ENCODE results near the gene PRR19.
"Not testable (repeated sequence)": the region's sequence is repeated elsewhere in the genome, so short reads cannot be mapped to it uniquely, and the experiment has no call there.

Gene PRR19

DNA sequence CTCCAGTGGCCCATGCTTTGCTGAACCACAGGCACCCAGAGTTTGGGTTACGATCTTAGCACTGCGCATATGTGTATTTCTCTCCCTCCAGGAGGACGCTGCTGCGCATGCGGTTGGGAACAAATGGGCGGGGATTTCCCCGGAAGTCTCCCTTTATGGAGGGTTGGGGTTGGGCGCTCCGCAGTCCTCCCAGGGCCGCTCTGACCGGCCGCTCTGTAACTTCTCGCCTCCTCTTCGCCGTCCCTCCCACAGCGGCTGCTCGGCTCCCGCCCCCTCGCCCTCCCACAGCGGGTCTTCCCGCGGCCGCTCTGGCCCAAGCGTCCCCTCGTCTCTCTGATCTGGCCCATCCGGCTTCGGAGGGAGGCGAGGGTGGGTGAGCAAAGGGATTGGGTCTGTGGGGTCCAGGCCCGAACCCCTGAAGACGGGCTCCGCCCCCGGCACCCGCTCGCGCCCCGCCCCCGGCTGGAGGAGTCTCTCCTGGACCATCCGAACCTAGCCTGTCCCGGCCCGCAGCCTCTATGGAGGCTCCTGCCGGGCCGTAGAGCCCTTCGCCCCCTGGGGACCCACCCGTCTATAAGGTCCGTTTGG lies 23.5 kb downstream of the PRR19 start, which contains the start of gene MEGF8:
TSS of gene MEGF8 (plus strand) at position 328 of the 588 bp plus-strand sequence. CDS start 609 bp downstream, outside the sequence.
- DNase-seq (ENCODE audit: low read depth in 2 of 2, low spot score in 1 of 2), result peak; percentile 93 to 98

DNA sequence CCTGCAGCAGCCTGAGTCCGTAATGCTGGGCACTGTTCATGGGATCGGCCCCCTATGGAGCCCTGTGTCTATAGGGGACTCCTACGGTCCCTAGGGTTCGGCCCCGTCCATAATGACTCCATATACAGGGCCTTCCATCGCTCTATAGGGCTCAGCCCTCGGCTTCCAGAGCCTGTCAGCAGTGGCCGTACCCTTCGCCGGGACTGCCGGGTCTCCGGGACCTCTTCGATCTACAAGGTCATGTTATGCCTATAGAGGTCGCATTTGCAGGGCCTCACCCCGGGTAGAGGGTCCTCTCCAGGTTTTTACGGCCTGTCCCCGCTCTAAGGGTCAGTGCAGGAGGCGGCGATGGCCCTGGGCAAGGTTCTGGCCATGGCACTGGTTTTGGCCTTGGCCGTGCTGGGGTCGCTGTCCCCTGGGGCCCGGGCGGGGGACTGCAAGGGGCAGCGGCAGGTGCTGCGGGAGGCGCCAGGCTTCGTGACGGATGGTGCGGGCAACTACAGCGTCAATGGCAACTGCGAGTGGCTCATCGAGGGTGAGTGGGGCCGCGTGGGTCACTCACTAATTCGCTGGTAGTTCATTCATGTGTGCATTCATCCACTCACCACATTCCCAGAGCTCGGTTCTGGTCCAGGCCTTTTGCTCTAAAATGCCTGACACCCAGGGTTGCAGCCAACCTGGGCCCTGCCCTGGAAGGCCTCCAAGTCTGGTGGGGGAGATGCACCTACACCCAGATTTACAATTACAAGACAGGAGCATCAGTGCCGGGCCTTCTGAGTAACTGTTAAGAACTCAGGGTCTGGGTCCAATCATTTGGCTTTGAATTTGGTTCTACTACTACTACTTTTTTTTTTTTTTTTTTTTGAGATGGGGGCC lies 24.2 kb downstream of the PRR19 start:
- no peak for DNase-seq (ENCODE audit: low read depth in 2 of 2, low spot score in 1 of 2)

DNA sequence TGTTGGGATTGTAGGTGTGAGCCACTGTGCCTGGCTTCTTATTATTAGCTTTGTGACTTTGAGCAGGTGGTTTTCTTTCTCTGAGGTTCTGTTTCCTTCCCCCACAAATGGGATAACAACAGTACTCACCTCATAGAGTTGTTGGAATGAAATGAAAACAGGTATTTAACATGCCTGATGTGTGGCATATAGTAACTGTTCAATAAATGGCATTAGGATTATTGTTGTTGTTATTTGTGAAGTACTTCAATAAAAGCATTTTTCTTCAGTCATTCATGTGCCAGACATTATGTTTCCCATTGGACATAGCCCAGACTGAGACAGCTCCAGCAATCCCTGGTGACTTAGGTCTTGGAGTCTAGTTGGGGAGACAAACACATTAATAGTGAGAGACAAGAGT lies 25.0 kb downstream of the PRR19 start:
- DNase-seq (ENCODE audit: low read depth in 2 of 2, low spot score in 1 of 2), result no peak

DNA sequence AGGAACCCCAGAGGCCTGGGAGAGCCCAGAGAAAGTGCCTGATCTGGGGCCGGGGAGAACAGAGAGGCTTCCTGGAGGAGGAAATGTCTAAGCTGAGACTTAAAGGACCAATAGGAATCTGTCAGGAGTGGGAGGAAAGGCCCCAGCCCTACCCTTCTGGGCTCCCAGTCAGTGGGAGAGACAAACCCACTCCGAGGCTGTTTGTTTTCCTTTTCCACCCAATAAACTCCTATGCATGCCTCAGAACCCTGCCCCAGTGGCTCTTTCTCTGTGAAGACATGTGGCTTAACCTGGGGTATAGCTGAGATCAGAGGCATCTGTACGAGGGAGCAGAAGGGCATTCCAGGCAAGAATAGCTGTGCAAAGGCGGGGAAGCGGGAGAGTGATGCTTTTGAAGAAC lies 25.4 kb downstream of the PRR19 start:
- DNase-seq (ENCODE audit: low read depth in 2 of 2, low spot score in 1 of 2), result no peak

DNA sequence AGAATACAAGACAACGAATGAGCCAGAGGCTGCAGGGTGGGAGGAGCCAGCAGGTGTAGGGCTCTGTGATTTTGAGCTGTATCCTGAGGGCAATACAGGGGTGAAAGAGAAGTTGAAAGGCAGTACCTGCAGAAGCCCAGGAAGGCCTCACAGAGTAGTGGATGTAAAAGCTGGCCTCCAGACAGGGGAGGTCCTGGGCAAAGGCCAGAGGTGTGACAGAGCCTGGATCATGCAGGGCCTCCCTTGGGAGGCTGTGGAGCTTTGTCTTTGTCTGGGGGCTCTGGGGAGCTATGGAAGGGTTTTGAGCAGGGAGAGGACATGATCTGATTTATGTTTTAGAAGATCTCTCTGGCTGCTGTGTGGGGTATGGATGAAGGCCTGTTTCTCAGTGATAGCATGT lies 26.2 kb downstream of the PRR19 start:
- no peak for DNase-seq (ENCODE audit: low read depth in 2 of 2, low spot score in 1 of 2)

DNA sequence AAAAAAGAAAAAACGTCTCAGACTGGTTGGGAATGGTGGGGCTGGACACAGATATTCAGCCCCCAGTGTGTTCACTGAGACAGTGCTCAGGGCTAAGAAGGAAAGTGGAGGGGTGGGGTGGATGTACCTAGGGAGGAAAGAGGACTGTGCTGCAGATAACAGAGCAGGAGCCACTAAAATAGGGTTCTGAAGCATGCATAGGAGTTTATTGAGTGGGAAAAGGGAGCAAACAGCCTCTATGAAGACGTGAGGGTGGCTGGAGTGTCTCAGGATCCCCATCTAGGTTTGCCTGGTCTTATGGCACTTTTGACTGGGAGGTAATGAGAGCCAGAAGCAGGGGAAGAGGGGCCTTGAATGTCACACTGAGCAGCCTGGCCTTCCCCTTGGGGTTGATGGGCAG lies 26.9 kb downstream of the PRR19 start:
- DNase-seq (ENCODE audit: low read depth in 2 of 2, low spot score in 1 of 2), result no peak

DNA sequence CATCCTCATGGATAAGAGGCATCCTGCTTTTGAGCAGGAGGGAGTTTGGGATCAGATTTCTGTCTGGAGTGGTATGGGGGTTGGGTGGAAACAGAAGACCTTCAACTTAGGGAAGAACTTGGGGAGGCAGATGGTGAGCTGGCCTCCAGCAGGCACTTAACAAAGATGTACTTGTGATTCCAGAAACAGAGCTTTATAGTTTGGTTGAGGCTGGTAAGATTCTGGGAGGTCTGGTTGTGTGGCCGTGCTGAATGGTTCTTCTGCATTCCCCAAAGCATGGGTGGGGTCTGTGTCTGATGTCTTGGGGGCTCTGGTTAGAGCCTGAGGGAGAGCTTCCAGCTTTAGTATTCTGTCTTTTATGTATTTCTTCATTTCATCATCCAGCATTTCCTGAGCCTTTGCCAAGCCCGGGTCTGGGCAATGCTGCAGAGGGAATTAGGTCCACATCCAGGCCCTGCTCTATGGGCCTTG lies 28.3 kb downstream of the PRR19 start:
- DNase-seq (ENCODE audit: low read depth in 2 of 2, low spot score in 1 of 2), result no peak

DNA sequence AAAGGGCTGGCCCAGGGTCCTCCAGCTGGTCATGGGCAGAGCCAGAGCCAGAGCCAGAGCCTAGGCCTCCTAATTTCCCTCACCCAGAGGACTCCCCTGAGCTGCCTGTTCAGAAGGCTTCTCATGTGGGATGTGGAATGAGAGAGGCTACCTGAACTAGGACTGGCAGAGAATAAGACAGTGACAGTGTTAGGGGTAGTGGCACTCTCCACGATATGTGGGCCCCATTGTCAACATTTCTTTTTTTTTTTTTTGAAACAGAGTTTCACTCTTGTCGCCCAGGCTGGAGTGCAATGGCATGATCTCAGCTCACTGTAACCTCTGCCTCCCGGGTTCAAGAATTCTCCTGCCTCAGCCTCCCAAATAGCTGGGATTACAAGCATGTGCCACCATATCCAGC lies 29.4 kb downstream of the PRR19 start:
- not testable (repeated sequence) for DNase-seq (ENCODE audit: low read depth in 2 of 2, low spot score in 1 of 2)

DNA sequence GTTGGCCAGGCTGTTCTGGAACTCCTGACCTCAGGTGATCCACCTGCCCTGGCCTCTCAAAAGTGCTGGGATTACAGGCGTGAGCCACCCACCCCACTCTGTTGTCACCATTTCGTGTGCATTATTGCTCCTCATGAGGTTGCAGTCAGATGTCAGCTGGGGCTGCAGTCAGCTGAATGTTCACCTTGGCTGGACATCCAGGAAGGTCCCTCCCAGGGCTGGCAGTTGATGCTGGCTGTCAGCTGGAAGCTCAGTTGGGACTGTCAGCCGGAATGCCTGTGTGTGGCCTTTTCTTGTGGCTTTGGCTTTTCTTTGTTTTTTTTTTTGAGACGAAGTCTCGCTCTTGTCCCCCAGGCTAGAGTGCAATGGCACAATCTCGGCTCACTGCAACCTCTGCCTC lies 30.1 kb downstream of the PRR19 start:
- no peak for DNase-seq (ENCODE audit: low read depth in 2 of 2, low spot score in 1 of 2)

DNA sequence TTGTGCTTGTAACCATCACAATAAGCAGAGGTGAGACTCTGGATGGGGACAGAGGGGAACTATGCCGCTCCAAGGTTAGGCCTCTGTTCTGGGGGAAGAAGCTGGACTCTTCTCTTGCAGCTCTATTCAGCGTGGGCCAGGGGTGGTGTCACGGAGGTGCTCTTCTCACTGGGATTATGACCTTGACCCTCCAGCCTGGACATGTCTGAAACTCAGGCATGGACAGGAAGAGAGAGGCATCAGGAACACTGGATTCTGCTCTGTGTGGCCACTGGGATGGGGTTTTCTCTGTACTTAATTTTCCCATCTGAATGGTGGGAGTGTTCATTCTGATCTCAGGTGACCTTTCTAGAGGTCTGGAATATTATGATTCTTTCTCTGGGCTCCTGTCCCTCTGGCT lies 31.1 kb downstream of the PRR19 start:
- DNase-seq (ENCODE audit: low read depth in 2 of 2, low spot score in 1 of 2), result no peak

DNA sequence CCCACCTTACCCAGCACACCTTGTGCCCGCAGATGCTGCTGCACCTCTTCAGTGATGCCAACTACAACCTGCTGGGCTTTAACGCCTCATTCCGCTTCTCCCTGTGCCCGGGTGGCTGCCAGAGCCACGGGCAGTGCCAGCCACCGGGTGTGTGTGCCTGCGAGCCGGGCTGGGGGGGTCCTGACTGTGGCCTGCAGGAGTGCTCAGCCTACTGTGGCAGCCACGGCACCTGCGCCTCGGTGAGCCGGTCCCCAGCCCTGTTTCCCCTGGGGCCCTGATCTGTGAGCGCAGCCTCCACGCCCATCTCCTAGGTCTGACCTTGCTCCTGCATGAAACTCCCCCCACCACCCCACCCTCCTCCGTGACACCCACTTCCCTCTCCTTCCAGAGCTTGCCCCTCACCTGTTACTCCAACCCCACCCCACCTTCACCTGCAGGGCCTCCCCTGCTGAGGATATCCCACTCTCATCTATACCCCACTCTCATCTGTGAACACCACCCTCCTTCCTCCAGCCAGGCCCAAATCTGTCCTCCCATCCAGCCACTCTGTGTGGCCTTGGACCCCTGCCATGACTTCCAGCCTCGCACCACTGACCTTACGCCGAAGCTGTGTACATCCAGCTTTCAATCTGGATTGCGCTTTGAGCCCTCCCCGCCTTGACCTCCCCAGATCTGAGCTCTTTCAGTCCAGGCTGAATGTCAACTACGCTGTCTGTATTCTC lies 32.2 kb downstream of the PRR19 start:
- DNase-seq (ENCODE audit: low read depth in 2 of 2, low spot score in 1 of 2), result no peak

DNA sequence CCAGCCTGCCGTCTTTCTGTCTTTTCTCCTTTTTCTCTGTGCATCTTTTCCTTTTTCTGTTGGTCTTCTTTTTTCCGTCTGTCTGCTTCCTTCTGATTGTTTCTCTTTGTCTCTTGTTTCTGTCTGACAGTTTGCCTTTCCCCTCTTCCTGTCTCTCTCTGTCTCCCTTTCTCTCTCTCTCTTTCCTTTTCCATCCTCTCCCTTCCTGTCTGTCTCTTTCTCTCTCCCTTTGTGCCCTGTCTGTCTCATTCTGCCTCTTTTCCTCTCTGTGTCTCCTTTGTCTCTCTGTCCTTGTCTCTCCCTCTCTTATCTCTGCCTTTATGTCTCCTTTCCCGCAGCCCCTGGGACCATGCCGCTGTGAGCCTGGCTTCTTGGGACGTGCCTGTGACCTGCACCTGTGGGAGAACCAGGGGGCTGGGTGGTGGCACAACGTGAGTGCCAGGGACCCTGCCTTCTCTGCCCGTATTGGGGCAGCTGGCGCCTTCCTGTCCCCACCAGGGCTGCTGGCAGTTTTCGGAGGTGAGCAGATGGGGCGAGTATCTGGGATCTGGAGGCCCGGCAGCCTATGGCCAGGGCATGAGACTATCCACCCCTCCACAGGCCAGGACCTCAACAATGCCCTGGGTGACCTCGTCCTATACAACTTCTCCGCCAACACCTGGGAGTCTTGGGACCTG lies 32.9 kb downstream of the PRR19 start:
- no peak for DNase-seq (ENCODE audit: low read depth in 2 of 2, low spot score in 1 of 2)

DNA sequence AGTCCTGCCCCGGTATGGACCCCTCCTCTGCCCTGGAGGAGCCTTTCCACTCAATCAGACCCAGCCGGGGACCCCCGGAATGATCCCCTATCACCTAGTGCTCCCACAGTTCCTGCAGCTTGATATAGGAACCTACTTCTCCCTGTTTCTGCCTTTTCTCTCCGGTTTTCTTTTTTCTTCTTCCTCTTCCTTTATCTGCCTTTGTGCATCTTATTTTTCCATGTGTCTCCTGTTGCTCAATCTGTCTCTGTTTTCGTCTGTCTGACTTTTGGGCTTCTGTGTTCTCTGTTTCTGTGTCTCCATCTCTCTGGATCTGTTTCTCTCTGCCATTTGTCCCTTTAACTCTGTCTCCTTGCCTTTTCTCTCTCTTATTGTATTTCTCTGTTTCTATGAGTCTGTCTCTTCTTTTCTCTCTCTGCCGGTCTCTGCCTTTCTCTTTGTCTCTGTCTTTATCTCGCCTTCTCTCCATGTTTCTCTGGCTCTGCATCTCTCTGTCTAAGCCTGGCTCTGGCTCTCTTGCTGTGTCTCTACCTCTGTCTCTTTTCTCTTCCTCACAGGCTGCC lies 33.5 kb downstream of the PRR19 start:
- no peak for DNase-seq (ENCODE audit: low read depth in 2 of 2, low spot score in 1 of 2)

DNA sequence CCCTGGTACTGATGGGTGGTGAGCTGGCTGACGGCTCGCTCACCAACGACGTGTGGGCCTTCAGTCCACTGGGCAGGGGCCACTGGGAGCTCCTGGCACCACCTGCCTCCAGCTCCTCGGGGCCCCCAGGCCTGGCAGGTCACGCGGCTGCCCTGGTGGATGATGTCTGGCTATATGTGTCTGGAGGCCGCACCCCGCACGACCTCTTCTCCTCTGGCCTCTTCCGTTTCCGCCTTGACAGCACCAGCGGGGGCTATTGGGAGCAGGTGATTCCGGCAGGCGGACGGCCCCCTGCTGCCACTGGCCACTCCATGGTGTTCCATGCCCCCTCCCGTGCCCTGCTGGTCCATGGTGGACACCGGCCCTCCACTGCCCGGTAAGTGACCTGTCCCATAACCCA lies 34.0 kb downstream of the PRR19 start:
- DNase-seq (ENCODE audit: low read depth in 2 of 2, low spot score in 1 of 2), result no peak

DNA sequence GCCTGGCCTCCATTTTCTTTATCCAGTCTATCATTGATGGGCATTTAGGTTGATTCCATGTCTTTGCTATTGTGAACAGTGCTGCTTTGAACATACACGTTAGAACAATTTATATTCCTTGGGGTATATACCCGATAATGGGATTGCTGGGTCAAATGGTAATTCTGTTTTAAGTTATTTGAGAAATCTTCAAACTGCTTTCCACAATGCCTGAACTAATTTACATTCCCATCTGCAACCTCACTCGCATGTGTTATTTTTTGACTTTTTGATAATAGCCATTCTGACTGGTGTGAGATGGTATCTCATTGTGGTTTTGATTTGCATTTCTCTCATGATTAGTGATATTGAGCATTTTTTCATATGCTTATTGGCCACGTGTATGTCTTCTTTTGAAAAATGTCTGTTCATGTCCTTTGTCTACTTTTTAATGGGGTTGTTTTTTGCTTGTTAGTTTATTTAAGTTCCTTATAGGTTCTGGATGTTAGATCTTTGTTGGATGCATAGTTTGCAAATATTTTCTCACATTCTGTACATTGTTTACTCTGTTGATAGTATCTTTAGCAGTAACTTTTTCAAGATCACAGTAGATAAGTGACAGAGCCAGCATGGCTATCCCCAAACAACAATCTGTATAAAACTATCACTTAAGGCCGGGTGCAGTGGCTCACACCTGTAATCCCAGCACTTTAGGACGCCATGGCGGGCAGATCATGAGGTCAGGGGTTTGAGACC lies 37.4 kb downstream of the PRR19 start:
- DNase-seq (ENCODE audit: low read depth in 2 of 2, low spot score in 1 of 2), result not testable (repeated sequence)

DNA sequence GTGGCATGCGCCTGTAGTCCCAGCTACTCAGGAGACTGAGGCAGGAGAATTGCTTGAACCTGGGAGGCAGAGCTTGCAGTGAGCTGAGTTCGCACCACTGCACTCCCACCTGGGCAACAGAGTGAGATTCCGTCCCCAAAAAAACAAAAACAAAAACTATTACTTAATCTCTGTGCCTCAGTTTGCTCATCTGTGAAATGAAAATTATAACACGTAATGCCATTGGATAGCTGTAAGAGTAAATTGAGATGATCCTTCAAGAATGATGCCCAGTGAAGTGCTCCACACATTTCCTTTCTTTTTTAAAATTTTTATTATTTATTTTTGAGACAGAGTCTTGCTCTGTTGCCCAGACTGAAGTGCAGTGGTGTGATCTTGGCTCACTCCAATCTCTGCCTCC lies 38.0 kb downstream of the PRR19 start:
- not testable (repeated sequence) for DNase-seq (ENCODE audit: low read depth in 2 of 2, low spot score in 1 of 2)

DNA sequence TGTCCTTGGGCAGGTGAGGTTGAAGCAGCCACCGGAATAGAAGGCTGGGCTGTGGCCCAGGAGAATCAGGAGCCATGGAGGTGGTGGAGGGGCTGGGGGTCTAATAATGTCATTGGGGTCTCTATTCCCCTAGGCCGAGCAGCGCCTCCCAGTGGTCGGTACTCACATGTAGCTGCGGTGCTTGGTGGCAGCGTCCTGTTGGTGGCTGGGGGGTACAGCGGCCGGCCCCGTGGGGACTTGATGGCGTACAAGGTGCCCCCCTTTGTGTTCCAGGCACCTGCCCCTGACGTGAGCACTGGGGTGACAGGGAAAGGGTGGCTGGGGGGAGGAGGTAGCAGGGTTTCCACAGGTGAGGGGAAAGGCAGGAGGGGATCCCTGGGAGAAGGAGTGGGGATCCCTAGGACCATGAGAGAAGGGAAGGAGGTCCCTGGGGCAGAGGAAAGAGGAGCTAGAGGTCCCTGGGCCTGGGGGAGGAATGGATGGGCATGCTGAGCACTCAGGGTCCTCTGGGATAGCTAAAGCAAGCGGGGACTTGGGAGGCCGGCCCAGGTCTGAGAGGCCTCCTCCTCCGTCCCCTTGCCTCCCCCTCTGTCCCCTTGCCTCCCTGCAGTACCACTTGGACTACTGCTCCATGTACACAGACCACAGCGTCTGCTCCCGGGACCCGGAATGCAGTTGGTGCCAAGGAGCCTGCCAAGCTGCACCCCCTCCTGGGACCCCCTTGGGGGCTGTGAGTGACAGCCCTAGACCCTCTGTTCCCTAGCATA lies 41.6 kb downstream of the PRR19 start:
- no peak for DNase-seq (ENCODE audit: low read depth in 2 of 2, low spot score in 1 of 2)

DNA sequence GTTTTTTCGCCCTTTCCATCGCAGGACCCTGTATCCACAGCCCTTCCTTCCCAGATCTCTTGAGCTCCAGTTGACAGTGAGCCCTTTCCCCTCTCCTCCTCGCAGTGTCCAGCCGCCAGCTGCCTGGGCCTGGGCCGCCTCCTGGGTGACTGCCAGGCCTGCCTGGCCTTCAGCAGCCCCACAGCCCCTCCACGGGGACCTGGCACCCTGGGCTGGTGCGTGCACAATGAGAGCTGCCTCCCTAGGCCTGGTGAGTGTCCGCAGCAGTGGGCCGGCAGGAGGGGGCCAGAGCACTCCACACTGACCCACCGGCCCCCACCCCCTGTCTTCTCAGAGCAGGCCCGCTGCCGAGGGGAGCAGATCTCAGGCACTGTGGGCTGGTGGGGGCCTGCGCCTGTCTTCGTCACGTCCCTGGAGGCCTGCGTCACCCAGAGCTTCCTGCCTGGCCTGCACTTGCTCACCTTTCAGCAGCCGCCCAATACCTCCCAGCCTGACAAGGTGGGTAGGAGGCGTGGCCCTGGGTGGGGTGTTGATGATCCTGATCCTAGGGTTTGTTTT lies 42.5 kb downstream of the PRR19 start:
- no peak for DNase-seq (ENCODE audit: low read depth in 2 of 2, low spot score in 1 of 2)

DNA sequence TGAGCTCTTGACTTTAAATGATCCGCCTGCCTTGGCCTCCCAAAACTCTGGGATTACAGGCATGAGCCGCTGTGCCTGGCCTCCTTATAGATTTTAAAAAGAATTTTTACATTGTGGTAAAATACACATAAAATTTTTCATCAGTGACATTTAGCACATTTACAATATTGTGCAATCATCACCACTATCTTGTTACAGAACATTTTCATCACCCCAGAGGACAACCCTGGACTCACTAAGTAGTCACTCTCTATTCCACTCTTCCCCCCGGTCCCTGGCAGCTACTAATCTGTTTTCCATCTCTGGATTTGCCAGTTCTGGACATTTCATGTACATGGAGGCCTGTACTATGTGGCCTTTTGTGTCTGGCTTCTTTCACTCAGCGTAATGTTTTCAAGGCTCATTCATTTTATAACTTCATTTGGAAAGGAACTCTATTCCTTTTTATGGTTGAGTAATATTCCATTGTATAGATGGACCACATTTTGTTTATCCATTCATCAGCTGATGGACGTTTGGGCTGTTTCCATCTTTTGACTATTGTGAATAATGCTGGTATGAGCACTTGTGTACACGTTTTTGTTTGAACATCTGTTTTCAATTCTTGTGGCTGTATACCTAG lies 43.4 kb downstream of the PRR19 start:
- DNase-seq (ENCODE audit: low read depth in 2 of 2, low spot score in 1 of 2), result no peak

Data from stimulated activated CD8-positive, alpha-beta memory T cell treated with anti-CD3 and anti-CD28 coated beads, Interleukin-4, amount 100 ng/mL, for 1 hour (primary cell).